Breast epithelium (tissue), 4 donors: Measurements from ENCODE around the gene SYNPO. TPM values are rescaled to one million over a fixed set of nuclear protein-coding genes. Genes with fewer than 3 reads are reported as not detected.

Experiments used
- DNase-seq, 2 donors: peaks; one replicate each; pipeline ENCODE4 v3.0.0-alpha.2; 2019; ENCODE audit warnings: low spot score in 2 of 2
- H3K27ac ChIP-seq, 2 donors: fragments of 200-600 bp; sonication (generic) in 1 of 2; one replicate each; pipeline ENCODE4 v1.5.1; 2016 to 2019; ENCODE audit warnings: mild to moderate bottlenecking in 1 of 2
- H3K27me3 ChIP-seq, 2 donors: fragments of 200-600 bp; sonication (generic) in 1 of 2; one replicate each; pipeline versions ENCODE4 v1.5.1 to v1.6.0; 2017 to 2019; ENCODE audit warnings: control low read depth in 1 of 2, mild to moderate bottlenecking in 1 of 2
- H3K36me3 ChIP-seq: fragments of 200-600 bp; one replicate; pipeline ENCODE4 v1.5.1; 2019
- H3K4me1 ChIP-seq, 2 donors: fragments of 200-600 bp; sonication (generic); one replicate each; pipeline ENCODE4 v1.5.1; 2016 to 2019; ENCODE audit warnings: control low read depth in 1 of 2
- H3K4me3 ChIP-seq, 3 donors: fragments of 200-600 bp; sonication (generic); 1 replicate in 2 of 3; 2 replicates in 1 of 3; pipeline ENCODE4 v1.5.1; 2016 to 2019; ENCODE audit warnings: mild to moderate bottlenecking in 3 of 3, moderate library complexity in 2 of 3
- H3K9me3 ChIP-seq, 2 donors: fragments of 200-600 bp; sonication (generic) in 1 of 2; one replicate each; pipeline ENCODE4 v1.5.1; 2016 to 2019; ENCODE audit warnings: control low read depth in 1 of 2
- POLR2A ChIP-seq: fragments of 450-650 bp; IDR thresholded peaks from one replicate; pipeline ENCODE4 v1.6.1; 2016; ENCODE audit warnings: antibody characterized with exemption, mild to moderate bottlenecking, moderate library complexity
- POLR2AphosphoS5 ChIP-seq, 3 donors: sonication (generic); formaldehyde crosslinking; IDR thresholded peaks; one replicate each; pipeline ENCODE4 v1.6.1; 2017; ENCODE audit warnings: antibody characterized with exemption in 3 of 3
- intact Hi-C: fragments of 100-400 bp; cut with DNase I; formaldehyde crosslinking; loops from one replicate; pipeline ENCODE4 v1.15.1; 2023; ENCODE audit warnings: low total_unique reads
- total RNA-seq, 3 donors: library from RNA; depleted of rRNA; stranded (reverse); fragments of >200 nt; gene quantifications; one replicate each; pipeline ENCODE4 v1.1.0, GENCODE V29; 2016
- TF ChIP-seq, protein P1 (sequence below), 3 donors: fragments of 450-650 bp; IDR thresholded peaks; one replicate each; pipeline ENCODE4 v1.5.1; 2016 to 2017; ENCODE audit warnings: antibody characterized with exemption in 3 of 3, mild to moderate bottlenecking in 3 of 3, moderate library complexity in 3 of 3

SYNPO gene
- total RNA-seq, 3 donors from 2014 or later: 6.3 to 22.4 (median 15.4) TPM

DNA sequence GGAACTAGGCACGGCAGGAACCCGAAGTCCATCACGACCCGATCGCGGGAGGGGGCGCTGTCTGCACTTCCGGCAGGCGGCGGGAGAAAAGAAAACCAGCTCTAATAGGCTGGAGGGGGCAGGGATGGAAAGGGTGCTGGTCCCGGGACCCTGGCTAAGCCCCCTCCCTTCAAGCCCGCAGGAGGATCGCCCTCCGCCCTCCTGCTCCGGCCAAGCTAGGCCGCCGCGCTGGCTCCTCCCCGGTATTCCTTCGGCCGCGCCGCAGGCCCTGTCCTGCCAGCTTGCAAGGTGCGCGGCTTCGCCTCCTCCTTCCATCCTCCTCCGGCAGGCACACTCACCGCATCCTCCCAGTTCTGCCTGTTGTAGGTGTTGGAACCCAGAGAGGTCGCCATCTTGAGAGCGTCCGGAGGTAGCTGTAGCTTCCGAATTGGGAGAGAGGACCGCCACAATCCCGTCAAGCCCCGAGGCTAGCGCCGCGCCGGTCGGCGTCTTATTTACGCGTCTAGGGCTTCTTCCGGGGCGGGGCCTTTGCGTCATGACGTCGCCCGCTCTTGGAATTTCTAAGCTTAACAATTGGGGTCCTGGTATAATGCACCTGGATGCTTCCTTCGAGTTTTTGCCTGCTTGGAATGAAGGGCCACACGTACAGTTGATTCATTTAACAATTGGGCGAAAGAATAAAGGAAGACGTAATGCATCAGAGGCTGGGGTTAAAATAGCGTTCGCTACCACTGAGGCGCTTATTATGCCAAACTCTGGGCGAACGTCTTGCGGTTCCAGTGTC, 60.3 kb downstream of the SYNPO start, which contains the start of gene RBM22:
Gene RBM22 (minus strand): TSS at position 469 of the 784 bp plus-strand sequence. CDS start 77 bp downstream, at position 392.
- peak; percentile 91 for DNase-seq
- intact Hi-C loops: no loop called here
- H3K4me1 ChIP-seq: peaks cover 0 to 9% of the 10 kb centered on the region in 2 donors
- no peaks in the 10 kb centered on the region for H3K9me3 ChIP-seq
- peak within 1 kb of the TSS; percentile 95 to 98 for H3K27ac ChIP-seq
- no peaks in the 10 kb centered on the region for H3K36me3 ChIP-seq
- no peaks in the 10 kb centered on the region for H3K27me3 ChIP-seq
- peak within 1 kb of the TSS; percentile 79 to 99 (median 98) for H3K4me3 ChIP-seq
- TF ChIP-seq, protein P1, sequence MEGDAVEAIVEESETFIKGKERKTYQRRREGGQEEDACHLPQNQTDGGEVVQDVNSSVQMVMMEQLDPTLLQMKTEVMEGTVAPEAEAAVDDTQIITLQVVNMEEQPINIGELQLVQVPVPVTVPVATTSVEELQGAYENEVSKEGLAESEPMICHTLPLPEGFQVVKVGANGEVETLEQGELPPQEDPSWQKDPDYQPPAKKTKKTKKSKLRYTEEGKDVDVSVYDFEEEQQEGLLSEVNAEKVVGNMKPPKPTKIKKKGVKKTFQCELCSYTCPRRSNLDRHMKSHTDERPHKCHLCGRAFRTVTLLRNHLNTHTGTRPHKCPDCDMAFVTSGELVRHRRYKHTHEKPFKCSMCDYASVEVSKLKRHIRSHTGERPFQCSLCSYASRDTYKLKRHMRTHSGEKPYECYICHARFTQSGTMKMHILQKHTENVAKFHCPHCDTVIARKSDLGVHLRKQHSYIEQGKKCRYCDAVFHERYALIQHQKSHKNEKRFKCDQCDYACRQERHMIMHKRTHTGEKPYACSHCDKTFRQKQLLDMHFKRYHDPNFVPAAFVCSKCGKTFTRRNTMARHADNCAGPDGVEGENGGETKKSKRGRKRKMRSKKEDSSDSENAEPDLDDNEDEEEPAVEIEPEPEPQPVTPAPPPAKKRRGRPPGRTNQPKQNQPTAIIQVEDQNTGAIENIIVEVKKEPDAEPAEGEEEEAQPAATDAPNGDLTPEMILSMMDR (IDR thresholded peaks at IDR 0.05): peak; percentile 26 to 66 (median 53)
- TF ChIP-seq POLR2A (peak; percentile 52), POLR2AphosphoS5 (IDR thresholded peaks at IDR 0.05) (peak; percentile 80 to 90 (median 89))

DNA sequence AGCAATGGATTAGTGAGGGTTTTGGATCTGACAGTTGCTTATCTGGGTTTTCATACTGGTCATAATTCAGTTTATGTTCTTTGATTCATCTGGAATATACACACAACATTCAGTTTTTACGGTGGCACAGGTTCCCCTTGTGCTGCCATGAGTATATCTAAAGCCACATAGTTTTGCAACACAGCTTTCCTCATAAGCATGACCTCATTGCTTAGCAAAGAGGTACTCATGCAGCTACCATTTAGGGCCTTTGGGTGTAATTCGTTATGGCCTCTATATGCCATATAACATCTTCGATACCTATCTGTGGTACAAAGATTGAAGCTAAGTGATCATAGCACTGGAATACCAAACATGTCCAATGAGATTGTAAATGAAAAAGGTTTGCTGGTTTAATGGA, 63.3 kb downstream of the SYNPO start:
- Histone ChIP-seq H3K4me1 (peaks cover 0 to 9% of the 10 kb centered on the region in 2 donors), H3K27me3 (no peaks in the 10 kb centered on the region), H3K4me3 (no peak overlapping the region), H3K27ac (no peak overlapping the region), H3K36me3 (no peaks in the 10 kb centered on the region), H3K9me3 (no peaks in the 10 kb centered on the region)
- intact Hi-C loops: no loop called here
- TF ChIP-seq POLR2A (no peak), POLR2AphosphoS5 (IDR thresholded peaks at IDR 0.05) (no peak)
- TF ChIP-seq, protein P1 (IDR thresholded peaks at IDR 0.05): no peak
- DNase-seq: no peak

DNA sequence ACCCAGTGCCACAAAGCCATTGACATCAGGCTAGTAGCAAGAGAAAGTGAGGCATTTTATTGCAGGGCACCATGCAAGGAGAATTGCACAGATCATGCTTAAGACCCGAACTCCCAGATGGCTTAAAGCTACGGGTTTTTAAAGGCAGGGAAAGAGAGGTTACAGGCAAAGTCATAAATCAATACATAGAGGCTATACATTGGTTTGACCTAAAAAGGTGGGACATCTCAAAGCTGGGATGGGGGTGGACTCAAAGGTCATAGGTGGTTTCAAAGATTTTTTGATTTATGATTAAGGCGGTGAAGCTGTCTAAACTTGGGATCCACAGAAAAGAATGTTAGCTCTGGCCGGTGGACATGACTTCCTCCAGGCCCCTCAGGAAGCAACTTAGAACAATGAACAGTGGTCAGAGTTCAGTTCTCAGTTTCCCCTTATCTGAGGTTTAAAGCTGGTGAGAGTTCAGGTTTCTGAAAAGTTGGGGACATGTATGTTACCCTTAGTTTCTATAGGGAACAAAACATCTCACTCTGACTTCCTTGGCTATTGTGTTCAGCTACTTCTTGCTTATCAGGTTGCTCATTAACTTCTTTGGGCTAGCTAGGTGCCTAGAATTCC, 66.4 kb downstream of the SYNPO start:
- H3K4me1 ChIP-seq: no peaks in the 10 kb centered on the region
- H3K4me3 ChIP-seq: no peak overlapping the region
- H3K27ac ChIP-seq: no peak overlapping the region
- intact Hi-C loops: no loop called here
- H3K27me3 ChIP-seq: no peaks in the 10 kb centered on the region
- TF ChIP-seq, protein P1 (IDR thresholded peaks at IDR 0.05): no peak
- no peak for TF ChIP-seq POLR2AphosphoS5 (IDR thresholded peaks at IDR 0.05)
- TF ChIP-seq POLR2A: no peak
- H3K36me3 ChIP-seq: no peaks in the 10 kb centered on the region
- DNase-seq: no peak
- H3K9me3 ChIP-seq: no peaks in the 10 kb centered on the region

Other genes with a start within 250 kb of the SYNPO start
- gene CD74, start 227.8 kb upstream of the SYNPO start, total RNA-seq: 100 to 1,000 TPM; 382 to 393 (median 392) TPM
- gene RPS14, start 190.9 kb upstream of the SYNPO start, total RNA-seq: 1,000 to 10,000 TPM; 3,271 to 4,472 (median 4,011) TPM
- 10 to 100 TPM; 46.7 to 92.3 (median 74.1) TPM for gene NDST1, start 132.5 kb upstream of the SYNPO start, total RNA-seq
- under 1 TPM; under 0.01 to 0.33 (median 0.15) TPM for gene MYOZ3, start 20.6 kb downstream of the SYNPO start, total RNA-seq
- gene RBM22, start 60.4 kb downstream of the SYNPO start, total RNA-seq: 10 to 100 TPM; 40.5 to 57.8 (median 44.9) TPM
- 10 to 100 TPM; 68.5 to 99.5 (median 83.4) TPM for gene DCTN4, start 118.4 kb downstream of the SYNPO start, total RNA-seq
- gene SMIM3, start 138.1 kb downstream of the SYNPO start, total RNA-seq: 100 to 1,000 TPM in 1 of 3 donors, 10 to 100 TPM in 2; 47.9 to 191 (median 81.0) TPM
- under 1 TPM; 0.66 to 0.80 (median 0.73) TPM for gene IRGM, start 205.9 kb downstream of the SYNPO start, total RNA-seq